GM18508 (cell line): ENCODE data around the gene NRCAM.
"Not testable (repeated sequence)": the region's sequence is repeated elsewhere in the genome, so short reads cannot be mapped to it uniquely, and the experiment has no call there.

Source experiments
- ATAC-seq: cut with Tn5 transposase; IDR thresholded peaks from one replicate; pipeline ENCODE4 v1.9.1; 2021; ENCODE audit warnings: moderate number of reproducible peaks; ENCODE audit not compliant: insufficient read depth, unreplicated experiment

Gene NRCAM

DNA sequence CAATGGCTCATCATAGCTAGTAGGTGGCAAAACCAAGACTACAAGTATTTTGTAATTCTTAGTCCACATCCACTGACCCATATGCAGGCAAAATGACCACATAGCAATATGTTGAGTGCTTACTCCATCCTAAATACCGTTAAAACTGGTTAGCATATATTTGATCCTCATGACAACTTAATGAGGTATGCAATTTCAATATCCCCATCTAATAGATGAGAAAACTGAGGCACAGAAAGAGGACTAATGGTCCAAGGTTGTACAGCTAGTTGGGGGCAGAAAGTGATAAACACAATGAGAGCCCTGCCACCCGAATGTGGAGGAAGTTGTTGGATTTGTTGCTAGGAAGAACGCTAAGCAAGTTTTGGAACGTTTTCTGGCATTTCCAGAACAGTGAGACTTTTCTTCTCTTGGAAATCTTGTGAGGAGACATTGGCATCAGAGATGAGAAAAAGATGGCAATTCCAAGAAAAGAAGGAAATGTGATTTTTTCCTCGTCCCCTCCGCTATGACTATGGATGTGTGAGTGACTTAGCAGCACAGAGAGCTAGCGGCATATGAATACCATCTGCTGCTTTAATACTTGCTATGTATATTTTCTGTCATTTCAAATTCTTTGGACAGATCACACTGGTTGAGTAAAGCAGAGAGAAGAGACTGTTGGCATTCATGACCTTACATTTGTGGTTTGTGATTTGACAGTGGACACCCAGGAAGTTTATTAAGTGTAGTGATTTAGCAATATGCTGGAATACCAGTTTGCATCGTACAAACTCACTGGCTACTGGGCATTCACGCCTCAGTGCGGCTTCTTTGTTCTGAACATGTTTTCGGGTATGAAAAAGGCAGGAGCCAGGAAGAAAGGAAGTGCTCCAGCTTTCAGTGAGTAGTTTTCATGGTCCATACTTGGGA, 51.5 kb downstream of the NRCAM start:
- ATAC-seq: no peak

DNA sequence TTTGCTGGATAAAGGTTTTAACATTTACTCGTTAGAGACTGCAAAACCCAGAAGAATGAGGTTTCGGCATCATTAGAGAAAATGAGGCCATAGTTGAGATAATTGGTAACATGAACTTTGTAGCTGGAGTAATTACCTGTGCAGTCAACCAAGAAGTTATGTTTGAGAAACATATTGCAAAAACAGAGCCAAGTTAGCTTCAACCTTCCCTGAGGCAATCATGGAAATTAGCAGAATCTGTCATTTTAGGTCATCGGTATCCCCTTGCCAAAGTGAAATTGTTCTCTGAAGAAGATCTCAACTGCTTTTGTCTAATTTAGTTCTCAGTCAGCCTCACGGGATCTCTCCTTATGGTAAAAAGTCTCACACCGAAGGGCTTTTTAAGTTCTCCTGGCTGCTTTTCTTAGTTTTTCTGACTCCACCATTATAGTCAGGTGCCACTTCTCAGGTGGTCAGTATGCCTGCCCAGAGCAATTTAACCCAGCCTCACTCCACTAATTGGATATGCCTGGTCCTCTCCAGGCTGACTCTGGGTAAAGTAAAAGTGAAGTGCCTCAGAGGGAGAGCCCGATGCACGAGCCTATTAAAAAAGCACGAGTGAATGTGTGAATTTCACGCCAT, 52.5 kb downstream of the NRCAM start:
- no peak for ATAC-seq

DNA sequence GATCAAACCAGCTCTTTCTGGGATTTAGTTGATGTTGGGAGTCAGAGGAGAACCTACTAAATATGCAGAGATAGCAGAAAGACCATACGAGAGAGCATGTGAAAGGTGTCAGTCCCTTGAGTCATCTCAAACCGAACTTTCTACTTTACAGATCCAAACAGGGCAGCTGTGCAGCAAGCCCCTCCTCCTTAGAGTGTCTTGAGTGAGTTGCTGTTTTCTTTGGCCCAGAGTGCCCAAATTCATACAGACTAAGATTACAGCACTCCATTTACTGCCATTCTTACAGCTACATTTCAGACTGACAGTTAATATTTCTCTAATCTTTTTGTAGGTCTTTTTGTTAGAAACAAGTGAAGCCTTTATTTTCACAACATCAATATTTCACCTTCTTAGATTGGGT, 53.4 kb downstream of the NRCAM start:
- no peak for ATAC-seq

DNA sequence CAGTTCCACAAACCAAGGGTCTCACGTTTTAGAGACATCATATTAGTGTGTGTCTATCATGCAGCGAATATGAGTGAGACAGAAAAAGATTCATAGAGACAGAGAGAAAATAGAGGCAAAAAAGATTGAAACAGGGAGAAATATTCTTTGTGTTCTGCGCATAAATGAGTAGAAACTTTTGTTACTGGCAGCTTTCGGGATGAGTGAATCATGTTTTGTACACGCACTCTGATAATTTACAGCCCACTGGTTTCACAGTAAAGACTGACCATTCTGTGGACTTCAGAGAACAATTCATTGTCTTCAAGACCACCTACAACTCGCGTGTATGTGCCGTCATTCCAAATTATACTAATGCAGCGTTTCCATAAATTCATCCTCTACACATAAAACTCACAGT, 60.2 kb downstream of the NRCAM start:
- no peak for ATAC-seq

GRCh38 chr7:108395426-108395825, 60.8 kb downstream of the NRCAM start:
- no peak for ATAC-seq

DNA sequence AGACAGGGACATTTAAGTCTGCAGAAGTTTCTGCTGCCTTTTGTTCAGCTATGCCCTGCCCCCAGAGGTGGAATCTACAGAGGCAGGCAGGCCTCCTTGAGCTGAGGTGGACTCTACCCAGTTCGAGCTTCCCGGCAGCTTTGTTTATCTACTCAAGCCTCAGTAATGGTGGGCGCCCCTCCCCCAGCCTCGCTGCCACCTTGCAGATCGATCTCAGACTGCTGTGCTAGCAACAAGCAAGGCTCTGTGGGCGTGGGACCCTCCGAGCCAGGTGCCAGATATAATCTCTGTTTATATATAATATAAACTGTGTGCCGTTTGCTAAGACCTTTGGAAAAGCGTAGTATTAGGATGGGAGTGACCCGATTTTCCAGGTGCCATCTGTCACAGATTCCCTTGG, 63.1 kb downstream of the NRCAM start:
- not testable (repeated sequence) for ATAC-seq

- ATAC-seq: not testable (repeated sequence)
Measured at GRCh38 chr7:108387686-108388085, 68.5 kb downstream of the NRCAM start.

GRCh38 chr7:108385834-108386422, 70.3 kb downstream of the NRCAM start:
- no peak for ATAC-seq

GRCh38 chr7:108384716-108385483, 71.3 kb downstream of the NRCAM start:
- ATAC-seq: no peak

DNA sequence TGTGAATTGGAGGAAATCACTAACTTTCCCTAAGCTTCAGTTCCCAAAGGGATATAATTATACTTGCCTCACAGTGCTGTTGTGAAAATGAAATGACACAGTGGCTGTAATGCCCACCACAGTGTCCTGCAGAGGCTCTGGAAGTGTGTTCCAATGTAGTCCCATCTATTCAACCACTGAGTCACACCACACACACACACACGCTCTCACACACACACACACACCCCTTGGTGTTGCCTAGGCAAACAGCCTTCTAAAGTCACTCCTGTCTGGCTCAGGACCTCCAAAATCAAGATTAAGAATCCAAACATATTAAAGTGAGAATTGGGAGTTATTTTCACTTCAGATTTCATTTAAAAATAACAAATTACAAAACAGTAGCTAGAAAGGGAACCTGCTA, 73.3 kb downstream of the NRCAM start:
- no peak for ATAC-seq

GRCh38 chr7:108380517-108380916, 75.7 kb downstream of the NRCAM start:
- ATAC-seq: no peak

DNA sequence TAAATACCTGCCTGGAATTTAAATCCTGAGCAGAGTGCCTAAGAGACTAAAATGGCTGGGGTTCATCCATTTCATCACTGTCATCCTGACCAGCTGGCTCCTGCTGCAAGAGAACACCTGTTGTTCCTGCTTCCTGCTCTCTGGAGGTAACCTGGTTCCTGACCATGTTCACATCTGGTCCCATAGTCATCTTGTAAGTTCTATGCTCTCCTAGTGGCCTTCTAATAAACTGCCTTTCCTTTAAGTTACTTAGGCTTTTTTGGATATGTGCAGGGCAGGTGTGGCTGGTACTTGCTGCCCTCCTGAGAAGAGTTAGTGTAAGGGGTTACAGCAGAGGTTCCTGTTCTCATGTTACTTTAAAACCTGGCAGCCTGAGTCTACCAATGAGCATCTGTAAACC, 80.0 kb downstream of the NRCAM start:
- ATAC-seq: no peak

DNA sequence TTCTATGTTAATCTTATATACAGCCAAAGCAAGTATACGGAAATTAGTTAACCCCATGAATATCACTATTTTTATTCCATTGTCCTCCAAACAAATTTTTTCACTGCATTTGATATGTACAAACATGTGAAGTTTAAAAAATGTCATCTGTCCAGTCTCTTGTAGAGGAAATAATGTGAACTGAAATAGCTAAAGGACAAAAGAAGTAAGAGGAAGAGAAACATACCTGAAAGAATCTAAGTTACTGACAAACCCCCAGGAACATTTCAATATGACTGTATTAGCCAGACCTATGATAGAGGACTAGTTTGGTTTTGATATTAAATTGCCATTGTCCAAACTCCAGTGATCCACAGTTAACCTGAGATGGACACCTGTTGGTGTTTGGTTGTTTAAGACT, 80.6 kb downstream of the NRCAM start:
- ATAC-seq: no peak

DNA sequence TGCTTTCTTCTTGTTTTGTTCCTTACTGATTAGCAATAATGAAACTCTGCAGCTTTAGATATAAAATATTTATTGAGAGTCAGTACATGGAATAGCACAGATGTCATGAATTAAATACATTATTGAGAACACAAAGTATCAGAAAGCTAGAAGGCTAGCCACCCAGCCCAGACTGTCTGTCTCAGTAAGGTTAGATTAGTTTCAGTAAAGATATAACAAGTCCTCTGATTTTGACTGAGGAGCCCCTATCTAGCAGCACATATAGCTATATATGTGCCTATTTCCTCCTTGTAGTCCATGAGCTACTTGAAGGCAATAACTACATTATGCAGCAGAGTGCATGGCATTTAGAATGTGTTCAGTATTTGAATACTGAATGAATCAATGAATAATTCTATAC, 81.3 kb downstream of the NRCAM start:
- ATAC-seq: no peak

DNA sequence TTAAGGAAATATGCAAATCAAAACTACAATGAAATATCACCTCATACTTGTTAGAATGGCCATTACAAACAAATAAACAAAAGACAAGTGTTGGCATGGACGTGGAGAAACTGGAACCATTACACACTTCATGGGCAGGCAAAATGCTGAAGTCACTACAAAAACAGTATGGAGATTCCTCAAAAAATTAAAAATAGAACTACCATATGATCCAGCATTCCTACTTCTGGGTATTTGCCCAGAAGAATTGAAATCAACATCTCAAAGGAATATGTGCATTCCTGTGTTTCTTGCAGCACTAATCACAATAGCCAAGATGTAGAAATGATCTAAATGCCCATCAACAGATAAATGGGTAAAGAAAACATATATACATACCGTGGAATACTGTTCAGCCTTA, 83.6 kb downstream of the NRCAM start:
- no peak for ATAC-seq

DNA sequence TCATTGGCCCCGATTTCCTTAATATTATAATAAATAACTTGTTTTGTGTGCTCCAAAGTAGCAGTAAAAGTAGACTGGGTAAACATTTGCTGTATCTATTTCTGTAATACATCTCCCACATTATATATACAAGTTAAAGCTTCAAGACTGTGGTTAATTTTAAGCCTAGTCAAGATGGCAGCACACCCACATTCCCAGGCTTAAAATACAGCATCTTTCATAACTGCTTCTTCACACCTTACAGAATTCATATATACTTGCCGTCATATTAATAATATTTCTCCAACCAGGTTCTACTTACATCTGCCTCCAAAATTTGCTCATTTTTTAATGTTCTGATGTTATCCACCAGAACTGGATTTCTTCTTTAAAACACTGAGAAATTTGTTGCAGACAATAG, 85.6 kb downstream of the NRCAM start:
- no peak for ATAC-seq

- ATAC-seq: no peak
Measured at GRCh38 chr7:108368466-108368865, 87.8 kb downstream of the NRCAM start.

GRCh38 chr7:108367946-108368345, 88.3 kb downstream of the NRCAM start:
- no peak for ATAC-seq

- ATAC-seq: no peak
Measured at GRCh38 chr7:108367314-108367713, 88.9 kb downstream of the NRCAM start.

DNA sequence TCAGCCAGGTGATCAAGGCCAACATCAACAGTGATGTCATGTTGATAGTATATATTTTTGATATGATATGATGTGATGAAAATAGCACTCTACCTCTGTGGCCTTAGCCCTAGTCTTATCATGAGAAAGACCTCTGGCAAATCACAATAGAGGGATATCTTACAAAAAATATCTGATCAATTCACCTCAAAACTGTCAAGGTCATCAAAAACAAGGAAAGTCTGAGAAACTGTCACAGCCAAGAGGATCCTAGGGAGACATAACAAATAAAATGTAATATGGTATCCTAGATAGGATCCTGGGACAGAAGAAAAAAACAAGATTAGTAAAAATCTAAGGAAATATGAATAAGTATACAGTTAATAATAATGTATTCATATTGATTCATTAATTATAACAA, 92.6 kb downstream of the NRCAM start:
- ATAC-seq: no peak
